Measurements from ENCODE around the gene LYSMD3.

LYSMD3 gene

GRCh38 chr5:90494043-90494442 is 35.3 kb downstream of the LYSMD3 start:
- Histone ChIP-seq H3K27ac (no peak overlapping the region), H3K27me3 (ENCODE audit: insufficient read depth, low read depth) (no peaks in the 10 kb centered on the region), H4K20me1 (ENCODE audit: insufficient read depth) (no peaks in the 10 kb centered on the region), H3K4me1 (ENCODE audit: low read depth, poor library complexity, severe bottlenecking) (peaks cover 2% of the 10 kb centered on the region), H2AFZ (ENCODE audit: low read depth) (no peak overlapping the region), H3K79me2 (ENCODE audit: insufficient read depth, low read depth) (no peaks in the 10 kb centered on the region), H3K4me2 (no peak overlapping the region), H3K9ac (no peak overlapping the region), H3K36me3 (ENCODE audit: insufficient read depth) (no peaks in the 10 kb centered on the region; the same call in 1 of the 2 replicates), H3K4me3 (IDR thresholded peaks at IDR 0.05; ENCODE audit: insufficient read depth, low read depth, low read length) (no peak overlapping the region)
- TF ChIP-seq CTCF (conservative IDR thresholded peaks at IDR 0.05; ENCODE audit: low read depth, low read length) = no peak

GRCh38 chr5:90488791-90489190 is 40.6 kb downstream of the LYSMD3 start:
- no peak for TF ChIP-seq CTCF (conservative IDR thresholded peaks at IDR 0.05; ENCODE audit: low read depth, low read length)

GRCh38 chr5:90484540-90484939 is 44.8 kb downstream of the LYSMD3 start:
- Histone ChIP-seq H2AFZ (ENCODE audit: low read depth) (no peak overlapping the region), H4K20me1 (ENCODE audit: insufficient read depth) (no peaks in the 10 kb centered on the region), H3K27ac (no peak overlapping the region), H3K79me2 (ENCODE audit: insufficient read depth, low read depth) (peaks cover 5% of the 10 kb centered on the region; the same call in 1 of the 2 replicates), H3K27me3 (ENCODE audit: insufficient read depth, low read depth) (no peaks in the 10 kb centered on the region), H3K4me3 (IDR thresholded peaks at IDR 0.05; ENCODE audit: insufficient read depth, low read depth, low read length) (no peak overlapping the region), H3K9ac (no peak overlapping the region), H3K36me3 (ENCODE audit: insufficient read depth) (peaks cover 7% of the 10 kb centered on the region; the same call in 1 of the 2 replicates), H3K4me1 (ENCODE audit: low read depth, poor library complexity, severe bottlenecking) (peaks cover 30% of the 10 kb centered on the region), H3K4me2 (no peak overlapping the region)
- no peak for TF ChIP-seq CTCF (conservative IDR thresholded peaks at IDR 0.05; ENCODE audit: low read depth, low read length)

More at GRCh38 chr5:90488791-90489190, 40.6 kb downstream of the LYSMD3 start:
- no peak overlapping the region for H3K27ac ChIP-seq
- H2AFZ ChIP-seq (ENCODE audit: low read depth) = no peak overlapping the region
- H3K27me3 ChIP-seq (ENCODE audit: insufficient read depth, low read depth) = no peaks in the 10 kb centered on the region
- no peak overlapping the region for H3K4me3 ChIP-seq (IDR thresholded peaks at IDR 0.05; ENCODE audit: insufficient read depth, low read depth, low read length)
- no peaks in the 10 kb centered on the region for H4K20me1 ChIP-seq (ENCODE audit: insufficient read depth)
- no peak overlapping the region for H3K9ac ChIP-seq
- H3K4me2 ChIP-seq = peak overlapping the region; percentile 6; the same call in 1 of the 2 replicates
- H3K36me3 ChIP-seq (ENCODE audit: insufficient read depth) = 0 out of 2 replicates have a peak, but pooled peaks cover 7% of the 10 kb centered on the region
- no peaks in the 10 kb centered on the region for H3K79me2 ChIP-seq (ENCODE audit: insufficient read depth, low read depth)
- peaks cover 10% of the 10 kb centered on the region for H3K4me1 ChIP-seq (ENCODE audit: low read depth, poor library complexity, severe bottlenecking)

- Histone ChIP-seq H3K27ac (no peak overlapping the region), H2AFZ (ENCODE audit: low read depth) (no peak overlapping the region), H3K9ac (no peak overlapping the region), H3K4me3 (IDR thresholded peaks at IDR 0.05; ENCODE audit: insufficient read depth, low read depth, low read length) (no peak overlapping the region), H3K79me2 (ENCODE audit: insufficient read depth, low read depth) (peaks cover 6% of the 10 kb centered on the region; the same call in 1 of the 2 replicates), H3K36me3 (ENCODE audit: insufficient read depth) (no peaks in the 10 kb centered on the region; the same call in 1 of the 2 replicates), H3K4me1 (ENCODE audit: low read depth, poor library complexity, severe bottlenecking) (peaks cover 23% of the 10 kb centered on the region), H3K4me2 (no peak overlapping the region), H3K27me3 (ENCODE audit: insufficient read depth, low read depth) (no peaks in the 10 kb centered on the region), H4K20me1 (ENCODE audit: insufficient read depth) (no peaks in the 10 kb centered on the region)
- no peak for TF ChIP-seq CTCF (conservative IDR thresholded peaks at IDR 0.05; ENCODE audit: low read depth, low read length)
Observed at GRCh38 chr5:90483206-90483605, 46.2 kb downstream of the LYSMD3 start.
